Thyroid gland (tissue), 4 donors: ENCODE data around the gene PXDN. TPM values are rescaled to one million over a fixed set of nuclear protein-coding genes. Genes with fewer than 3 reads are reported as not detected.

Source experiments
- DNase-seq, 2 donors: peaks; one replicate each; pipeline ENCODE4 v3.0.0-alpha.2; 2019
- H3K27ac ChIP-seq, 3 donors: fragments of 200-600 bp; sonication (generic); 1 replicate in 2 of 3; 2 replicates in 1 of 3; pipeline ENCODE4 v1.5.1; 2016 to 2019; ENCODE audit warnings: mild to moderate bottlenecking in 1 of 3, moderate library complexity in 1 of 3
- H3K27me3 ChIP-seq: fragments of 200-600 bp; sonication (generic); one replicate; pipeline ENCODE4 v1.5.1; 2019
- H3K36me3 ChIP-seq, 2 donors: fragments of 200-600 bp; sonication (generic); one replicate each; pipeline ENCODE4 v1.5.1; 2016 to 2019
- H3K4me1 ChIP-seq, 2 donors: fragments of 200-600 bp; sonication (generic); one replicate each; pipeline ENCODE4 v1.5.1; 2017 to 2019
- H3K4me3 ChIP-seq, 3 donors: fragments of 200-600 bp; sonication (generic); replicated peaks in 1 of 3; 1 replicate in 2 of 3; 2 replicates in 1 of 3; pipeline ENCODE4 v1.5.1; 2016; ENCODE audit warnings: mild to moderate bottlenecking in 1 of 3
- H3K9me3 ChIP-seq: fragments of 200-600 bp; sonication (generic); one replicate; pipeline ENCODE4 v1.5.1; 2017
- CTCF ChIP-seq, 6 experiments: fragments of 200-600 bp in 3 of 6; fragments of 450-650 bp in 3 of 6; sonication (generic) in 3 of 6; IDR thresholded peaks; one replicate each; pipeline ENCODE4 v1.5.1; 2016 to 2019; ENCODE audit warnings: antibody characterized with exemption in 6 of 6, mild to moderate bottlenecking in 2 of 6, inconsistent platforms in 1 of 6, moderate library complexity in 1 of 6
- POLR2A ChIP-seq, 2 donors: fragments of 450-650 bp; IDR thresholded peaks; one replicate each; pipeline ENCODE4 v1.6.1; 2017; ENCODE audit warnings: antibody characterized with exemption in 2 of 2, mild to moderate bottlenecking in 2 of 2, moderate library complexity in 1 of 2
- WGBS, 2 donors: methylation state at CpG; one replicate each; pipeline ENCODE4 v1.1.5; 2017; 5-methylcytosine and 5-hydroxymethylcytosine counted together
- intact Hi-C: fragments of 100-400 bp; cut with DNase I; formaldehyde crosslinking; loops from one replicate; pipeline ENCODE4 v1.15.1; 2023
- total RNA-seq, 4 donors: library from RNA; depleted of rRNA; stranded (reverse); fragments of >200 nt; gene quantifications; one replicate each; pipeline ENCODE4 v1.2.3, GENCODE V29; 2016

Gene PXDN
- total RNA-seq, 4 donors from 2014 or later: 6.9 to 17.3 (median 13.6) TPM

- DNase-seq: no peak
- WGBS, 2 donors: 88 to 92% methylated on average over 19 of the region's 19 CpGs
- no peak overlapping the region for H3K27ac ChIP-seq
- no peaks in the 10 kb centered on the region for H3K27me3 ChIP-seq
- no peaks in the 10 kb centered on the region for H3K36me3 ChIP-seq
- no peak overlapping the region for H3K4me3 ChIP-seq
- no peaks in the 10 kb centered on the region for H3K9me3 ChIP-seq
- no peak for TF ChIP-seq CTCF (IDR thresholded peaks at IDR 0.05)
- no peak for TF ChIP-seq POLR2A (IDR thresholded peaks at IDR 0.05)
- intact Hi-C loops: no loop called here
- H3K4me1 ChIP-seq: peaks cover 0 to 25% of the 10 kb centered on the region in 2 donors
These were observed 94.0 kb downstream of the PXDN start for GRCh38 chr2:1650085-1650872.

GRCh38 chr2:1649103-1650084 is 94.9 kb downstream of the PXDN start:
- Histone ChIP-seq H3K36me3 (no peaks in the 10 kb centered on the region), H3K9me3 (no peaks in the 10 kb centered on the region), H3K27ac (no peak overlapping the region), H3K4me1 (peaks cover 0 to 25% of the 10 kb centered on the region in 2 donors), H3K27me3 (no peaks in the 10 kb centered on the region), H3K4me3 (no peak overlapping the region)
- 95 to 96% methylated on average over 51 to 58 of the region's 58 CpGs for WGBS, 2 donors
- TF ChIP-seq POLR2A (IDR thresholded peaks at IDR 0.05) (no peak), CTCF (IDR thresholded peaks at IDR 0.05) (no peak)
- DNase-seq: no peak
- intact Hi-C loops: no loop called here

DNA sequence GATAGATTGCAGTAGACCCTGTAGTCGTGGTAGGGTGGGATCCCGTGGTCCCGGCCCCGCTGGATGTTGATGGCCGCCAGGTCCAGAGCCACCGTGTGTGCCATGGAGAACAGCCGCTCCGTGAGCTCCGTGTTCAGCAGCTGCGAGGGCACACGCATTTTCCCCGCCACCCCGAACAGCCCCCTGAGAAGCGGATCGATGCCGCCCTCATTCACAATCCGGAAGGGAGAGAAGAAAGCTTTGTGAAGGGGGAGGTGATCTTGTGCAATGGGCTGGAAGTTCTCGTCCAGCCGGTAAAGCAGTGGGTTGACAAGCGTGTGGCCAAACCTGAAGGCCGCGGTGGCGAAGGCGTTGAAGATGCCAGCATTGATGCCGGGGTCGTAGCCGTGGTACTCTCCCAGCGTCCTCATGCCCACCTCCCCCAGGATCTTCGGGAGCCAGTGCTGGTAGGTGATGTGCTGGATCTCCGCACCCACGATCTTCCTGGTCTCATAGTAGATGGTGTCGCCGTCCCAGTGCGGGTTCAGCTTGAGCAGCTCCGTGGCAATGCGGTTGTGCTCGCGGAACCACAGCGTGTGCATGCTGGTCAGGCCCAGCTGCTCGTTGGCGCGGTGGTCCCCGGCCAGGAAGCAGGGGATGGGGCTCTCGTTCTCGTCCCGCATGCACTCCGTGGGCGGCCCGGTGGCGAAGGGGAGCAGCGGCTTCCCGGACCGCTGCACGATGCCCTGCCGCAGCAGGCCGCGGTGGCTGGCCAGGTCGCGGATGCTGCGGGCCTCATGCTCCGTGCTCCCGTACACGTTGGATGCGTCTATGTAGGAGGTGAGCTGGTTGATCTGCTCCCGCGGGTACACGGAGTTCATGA is 95.8 kb downstream of the PXDN start:
- no peaks in the 10 kb centered on the region for H3K36me3 ChIP-seq
- DNase-seq: no peak
- H3K4me3 ChIP-seq: no peak overlapping the region
- no peak for TF ChIP-seq POLR2A (IDR thresholded peaks at IDR 0.05)
- TF ChIP-seq CTCF (IDR thresholded peaks at IDR 0.05): no peak
- no peaks in the 10 kb centered on the region for H3K9me3 ChIP-seq
- no peaks in the 10 kb centered on the region for H3K27me3 ChIP-seq
- H3K27ac ChIP-seq: no peak overlapping the region
- intact Hi-C loops: no loop called here
- 97 to 98% methylated on average over 55 of the region's 67 CpGs for WGBS, 2 donors
- H3K4me1 ChIP-seq: peaks cover 0 to 21% of the 10 kb centered on the region in 2 donors

DNA sequence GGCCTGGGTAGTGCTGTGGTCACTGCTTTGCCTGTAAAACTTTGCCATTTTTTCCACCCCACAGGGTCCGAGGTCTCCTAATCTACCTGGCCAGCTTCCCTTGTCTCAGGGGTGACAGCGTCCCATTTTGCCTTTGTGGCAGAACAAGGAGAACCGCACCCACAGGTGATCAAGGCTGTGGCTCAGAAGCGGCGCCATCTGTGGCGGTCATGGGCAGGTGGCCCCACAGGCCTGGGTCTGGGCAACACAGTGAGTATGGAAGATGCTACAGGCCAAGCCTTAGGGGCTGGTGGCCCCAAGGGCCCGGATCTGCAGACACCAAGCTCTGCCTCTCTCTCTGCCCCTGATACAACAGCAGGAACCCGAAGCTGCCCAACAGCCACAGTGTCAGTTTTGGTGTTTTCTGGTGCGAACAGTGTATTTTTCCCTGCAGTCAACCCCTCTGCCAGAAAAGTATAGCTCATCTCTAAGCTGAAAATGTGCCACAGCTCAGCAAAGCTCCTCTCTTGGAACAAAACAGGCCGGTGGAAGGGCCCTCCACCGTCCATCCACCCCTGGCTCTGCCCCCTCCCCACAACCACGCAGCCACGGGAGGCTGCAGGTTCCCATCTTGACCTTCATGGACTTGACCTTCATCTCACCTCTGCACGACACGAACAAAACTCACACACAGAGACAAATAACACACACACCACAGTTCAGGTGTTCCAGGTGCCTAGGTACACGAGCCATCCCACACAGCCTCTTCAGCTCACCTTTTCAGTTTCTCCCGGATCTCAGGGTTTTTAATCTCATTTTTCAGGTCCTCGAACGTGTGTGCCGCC is 96.7 kb downstream of the PXDN start:
- H3K9me3 ChIP-seq: no peaks in the 10 kb centered on the region
- DNase-seq: no peak
- 88 to 90% methylated on average over 17 to 20 of the region's 20 CpGs for WGBS, 2 donors
- H3K36me3 ChIP-seq: peaks cover 0 to 7% of the 10 kb centered on the region in 2 donors
- H3K27ac ChIP-seq: no peak overlapping the region
- H3K4me1 ChIP-seq: peaks cover 0 to 12% of the 10 kb centered on the region in 2 donors
- no peak for TF ChIP-seq CTCF (IDR thresholded peaks at IDR 0.05)
- no peak for TF ChIP-seq POLR2A (IDR thresholded peaks at IDR 0.05)
- no peak overlapping the region for H3K4me3 ChIP-seq
- H3K27me3 ChIP-seq: no peaks in the 10 kb centered on the region
- intact Hi-C loops: no loop called here
